Breast epithelium (tissue), 3 donors: Measurements from ENCODE around the gene TTC28.

Experiments used
- CTCF ChIP-seq, 3 donors: fragments of 450-650 bp; IDR thresholded peaks; one replicate each; pipeline ENCODE4 v1.5.1; 2016 to 2017; ENCODE audit warnings: antibody characterized with exemption in 3 of 3, mild to moderate bottlenecking in 3 of 3, moderate library complexity in 3 of 3
- POLR2A ChIP-seq: fragments of 450-650 bp; IDR thresholded peaks from one replicate; pipeline ENCODE4 v1.6.1; 2016; ENCODE audit warnings: antibody characterized with exemption, mild to moderate bottlenecking, moderate library complexity
- POLR2AphosphoS5 ChIP-seq, 3 donors: sonication (generic); formaldehyde crosslinking; IDR thresholded peaks; one replicate each; pipeline ENCODE4 v1.6.1; 2017; ENCODE audit warnings: antibody characterized with exemption in 3 of 3

GRCh38 chr22:28246397-28246796 lies 433.2 kb downstream of the TTC28 start:
- TF ChIP-seq CTCF (IDR thresholded peaks at IDR 0.05), result no peak
- no peak for TF ChIP-seq POLR2A
- TF ChIP-seq POLR2AphosphoS5 (IDR thresholded peaks at IDR 0.05), result no peak
